DOHH2 (cell line): ENCODE measurements around the gene BOD1L1.

Source experiments
- CTCF ChIP-seq: fragments of 200-600 bp; sonication (generic); IDR thresholded peaks from one replicate; pipeline ENCODE4 v1.5.1; 2014; ENCODE audit warnings: antibody characterized with exemption, mild to moderate bottlenecking, low read depth, low read length; ENCODE audit not compliant: poor library complexity, severe bottlenecking
- EZH2phosphoT487 ChIP-seq: fragments of 200-600 bp; sonication (generic); IDR thresholded peaks from 2 replicates; pipeline ENCODE4 v1.6.1; 2017; ENCODE audit warnings: borderline replicate concordance, mild to moderate bottlenecking, antibody characterized with exemption, low read length, moderate library complexity, mixed read lengths

- TF ChIP-seq CTCF (no peak), EZH2phosphoT487 (no peak)
Measured at GRCh38 chr4:13588954-13589353, 38.6 kb downstream of the BOD1L1 start.
